Activated CD8-positive, alpha-beta memory T cell treated with anti-CD3 and anti-CD28 coated beads for 1 hour (primary cell): ENCODE results near the gene MAS1.

ENCODE experiments used
- DNase-seq, 2 donors: peaks; one replicate each; pipeline ENCODE4 v3.0.0-alpha.2; 2020; ENCODE audit warnings: low read depth in 1 of 2; ENCODE audit errors: extremely low read depth in 1 of 2

MAS1 gene

DNA sequence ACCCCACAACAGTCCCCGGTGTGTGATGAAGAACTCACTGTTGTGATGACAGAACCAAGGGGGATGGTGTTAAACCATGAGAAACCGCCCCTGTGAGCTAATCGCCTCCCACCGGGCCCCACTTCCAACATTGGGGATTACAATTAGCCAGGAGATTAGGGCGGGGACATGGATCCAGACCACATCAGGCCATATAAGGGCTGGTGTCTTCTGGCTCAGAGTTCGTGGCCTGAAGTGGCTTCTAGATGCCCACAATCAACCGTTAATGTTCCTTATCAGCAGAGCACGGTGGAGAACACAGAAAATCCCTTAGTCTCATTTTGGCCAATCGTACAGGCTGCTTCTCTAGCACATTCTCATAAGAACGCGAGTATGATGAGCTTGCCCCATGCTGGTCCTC, 10.9 kb upstream of the MAS1 start:
- no peak for DNase-seq

DNA sequence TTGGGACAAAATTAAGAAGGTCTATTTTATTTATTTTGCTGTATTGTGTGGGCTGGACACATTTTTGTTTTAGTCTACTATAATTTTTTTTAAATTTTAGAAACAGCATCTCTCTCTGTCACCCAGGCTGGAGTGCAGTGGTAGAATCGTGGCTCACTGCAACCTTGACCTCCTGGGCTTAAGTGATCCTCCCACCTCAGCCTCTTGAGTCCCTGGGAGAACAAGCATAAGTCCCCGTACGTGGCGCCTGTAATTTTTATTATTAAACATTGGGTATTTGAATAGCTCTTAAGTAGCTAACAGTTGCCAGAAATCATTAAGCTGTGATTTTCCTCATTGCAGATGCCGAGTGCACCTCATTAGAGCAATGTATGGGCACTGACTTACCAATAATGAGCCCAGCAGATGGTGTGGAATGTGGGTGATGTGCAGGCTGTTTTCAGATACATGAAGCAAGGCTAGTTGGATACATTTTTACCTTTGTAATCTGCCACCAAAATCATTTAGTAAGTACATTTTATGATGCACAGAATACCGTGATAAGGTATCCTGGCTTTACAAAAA, 10.3 kb upstream of the MAS1 start:
- DNase-seq, result no peak

DNA sequence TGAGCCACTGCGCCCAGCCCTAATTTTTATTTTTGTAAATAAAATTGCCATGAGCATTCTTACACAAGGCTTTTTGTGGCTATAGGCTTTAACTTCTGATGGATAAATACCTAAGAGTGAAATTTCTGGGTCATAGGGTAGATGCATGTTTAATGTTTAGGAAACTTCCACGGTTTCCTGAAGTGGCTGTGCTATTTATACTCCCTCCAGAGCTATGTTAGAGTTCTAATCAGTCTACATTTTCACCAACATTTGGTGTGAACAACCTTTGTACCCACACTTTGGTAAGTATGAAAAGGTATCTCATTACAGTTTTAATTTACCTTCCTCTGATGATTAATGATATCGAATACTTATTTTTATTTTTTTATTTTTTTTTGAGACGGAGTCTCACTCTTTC, 6.1 kb upstream of the MAS1 start:
- DNase-seq, result no peak

DNA sequence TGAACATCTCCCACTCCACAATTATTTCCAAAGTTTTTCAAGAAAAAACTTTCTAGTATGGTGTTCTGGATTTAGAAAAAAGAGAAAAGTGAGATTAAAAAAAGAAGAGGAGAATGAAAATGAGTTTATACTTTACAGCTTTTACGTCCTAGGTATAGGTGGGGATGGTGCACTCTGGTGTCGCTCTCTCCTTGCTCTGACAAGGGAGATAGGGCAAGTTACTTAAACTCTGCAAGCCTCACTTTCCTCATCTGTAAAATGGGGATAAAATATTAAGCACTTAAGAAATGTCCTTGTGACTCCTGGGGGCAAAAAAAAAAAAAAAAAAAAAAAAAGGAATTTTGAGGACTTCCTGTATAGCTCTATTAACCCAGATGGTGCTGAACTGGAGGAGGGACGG, 4.5 kb upstream of the MAS1 start:
- DNase-seq, result no peak

DNA sequence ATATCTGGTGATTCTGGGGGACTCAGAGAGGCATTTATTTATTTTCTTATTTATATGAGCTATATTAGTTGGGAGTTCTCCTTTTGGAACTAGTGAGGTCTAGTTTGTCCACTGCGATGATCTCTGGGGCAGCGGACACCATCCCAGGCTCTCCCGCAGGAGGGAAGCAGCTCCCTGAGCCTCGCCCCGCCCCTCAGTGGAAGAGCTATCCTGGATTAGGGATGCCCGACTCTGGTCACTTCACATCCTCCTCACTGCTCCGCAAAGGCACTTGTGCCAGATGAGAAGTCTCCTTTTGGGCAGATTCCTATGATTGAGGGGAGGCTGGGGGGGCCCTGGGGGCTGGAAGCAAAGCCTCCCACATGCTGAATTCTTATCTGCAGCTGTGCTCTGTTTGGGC, 3.6 kb upstream of the MAS1 start:
- DNase-seq, result no peak

DNA sequence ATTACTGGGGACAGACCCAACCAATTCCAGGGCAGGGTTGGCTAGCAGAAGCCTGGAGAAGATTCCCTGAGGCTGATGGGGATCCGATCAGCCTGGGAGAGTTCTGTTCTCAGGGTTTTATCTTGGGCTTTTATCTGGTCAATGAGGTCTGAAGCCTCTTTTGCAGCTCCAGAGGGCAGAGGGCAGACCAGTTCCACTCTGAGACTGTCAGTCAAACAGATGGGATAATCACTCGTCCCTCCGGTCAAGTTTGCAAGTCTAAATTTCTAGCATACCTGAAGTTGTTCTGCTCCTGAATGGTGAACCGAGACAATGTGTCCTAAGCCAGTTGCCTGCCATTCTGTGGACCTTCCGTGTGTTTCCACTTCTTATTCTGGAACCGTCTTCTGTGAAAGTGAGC, 3.0 kb upstream of the MAS1 start:
- DNase-seq, result no peak

DNA sequence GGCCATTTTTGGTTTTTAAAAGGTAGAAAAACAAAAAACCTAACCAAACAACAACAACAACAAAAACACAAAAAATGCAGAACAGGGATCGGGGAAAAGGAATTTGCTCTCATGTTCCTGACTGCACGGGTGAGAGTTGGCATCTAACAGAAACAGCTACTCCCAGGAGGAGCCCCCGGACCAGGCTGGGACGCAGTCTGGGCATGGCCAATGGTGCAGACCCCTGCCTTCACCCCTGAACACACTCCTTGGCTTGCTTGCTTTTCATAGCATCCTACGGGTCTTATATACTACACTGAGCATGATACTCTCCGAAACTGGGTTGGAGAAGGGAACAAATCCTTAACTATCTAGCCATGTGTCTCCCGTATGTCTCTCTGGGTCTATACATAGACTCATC, 587 bp upstream of the MAS1 start:
- DNase-seq, result no peak

DNA sequence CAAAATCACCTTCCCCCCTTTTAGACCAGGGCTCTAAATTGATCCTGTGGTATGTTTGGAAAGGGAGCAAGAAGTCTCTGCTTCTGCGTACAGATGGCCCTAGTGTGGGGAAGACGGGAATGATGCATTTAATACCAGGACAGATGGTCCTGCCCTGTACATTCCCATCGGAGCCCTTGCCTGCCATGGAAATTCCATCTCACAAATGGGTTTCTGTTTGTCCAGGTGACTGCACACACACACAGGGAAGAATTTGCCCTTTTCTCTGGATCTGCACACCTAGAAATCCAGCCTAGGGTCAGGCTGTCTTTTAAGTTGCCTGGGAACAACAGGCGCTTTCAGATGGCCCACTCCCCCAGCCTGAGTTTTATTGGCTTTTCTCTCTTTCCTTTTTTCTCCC, 1.3 kb downstream of the MAS1 start:
- DNase-seq, result no peak

DNA sequence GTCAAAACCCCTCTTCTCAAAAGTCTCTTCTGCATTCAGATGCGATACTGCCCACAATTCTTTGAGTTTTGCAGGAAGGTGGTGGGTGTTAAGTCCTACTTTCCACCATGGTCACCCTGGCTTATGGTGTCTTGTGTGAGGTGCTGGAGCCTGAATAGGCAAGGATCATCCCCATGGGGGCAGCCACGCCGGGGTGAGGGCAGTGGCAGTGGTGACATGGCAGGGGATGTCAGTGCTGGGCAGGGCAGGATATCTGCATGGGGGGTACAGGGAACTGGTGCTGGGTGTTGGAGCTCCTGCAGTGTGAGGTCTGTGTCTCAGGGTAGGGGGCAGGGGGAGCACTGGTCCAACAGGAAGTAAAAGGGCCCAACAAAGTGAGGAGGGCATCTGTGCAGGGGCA, 2.3 kb downstream of the MAS1 start:
- DNase-seq, result no peak

DNA sequence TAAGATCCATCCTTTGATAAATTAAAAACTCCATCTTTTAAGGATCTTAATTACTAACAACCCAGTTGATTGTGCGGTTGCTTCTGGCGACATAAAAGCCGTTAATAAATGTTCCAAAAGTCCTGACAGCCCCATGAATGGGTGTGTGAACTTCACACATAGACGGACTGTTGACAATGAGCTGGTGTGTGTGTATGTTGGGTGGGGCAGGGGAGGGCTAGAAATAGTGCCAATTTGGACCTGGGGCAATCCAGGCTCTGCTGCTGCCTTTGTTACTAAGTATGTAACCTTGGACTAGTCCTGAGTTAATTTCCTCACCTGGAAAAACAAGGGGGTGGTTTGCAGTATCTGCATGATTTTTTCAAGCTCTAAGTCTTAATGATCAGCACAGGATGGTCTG, 4.2 kb downstream of the MAS1 start:
- no peak for DNase-seq

DNA sequence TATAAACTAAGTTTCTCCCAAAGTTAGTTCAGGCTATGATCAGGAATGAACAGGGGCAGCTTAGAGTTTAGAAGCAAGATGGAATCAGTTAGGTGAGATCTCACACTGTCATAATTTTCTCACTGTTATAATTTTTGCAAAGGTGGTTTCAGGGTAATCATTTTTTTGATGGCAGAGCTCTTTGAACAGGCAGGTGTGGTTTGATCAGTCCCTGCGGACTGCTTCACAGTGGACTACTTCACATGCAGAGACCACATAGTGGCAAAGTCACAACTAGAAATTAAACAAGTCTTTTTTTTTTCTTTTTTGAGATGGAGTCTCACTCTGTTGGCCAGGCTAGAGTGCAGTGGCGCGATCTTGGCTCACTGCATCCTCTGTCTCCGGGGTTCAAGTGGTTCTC, 6.8 kb downstream of the MAS1 start:
- DNase-seq, result no peak

DNA sequence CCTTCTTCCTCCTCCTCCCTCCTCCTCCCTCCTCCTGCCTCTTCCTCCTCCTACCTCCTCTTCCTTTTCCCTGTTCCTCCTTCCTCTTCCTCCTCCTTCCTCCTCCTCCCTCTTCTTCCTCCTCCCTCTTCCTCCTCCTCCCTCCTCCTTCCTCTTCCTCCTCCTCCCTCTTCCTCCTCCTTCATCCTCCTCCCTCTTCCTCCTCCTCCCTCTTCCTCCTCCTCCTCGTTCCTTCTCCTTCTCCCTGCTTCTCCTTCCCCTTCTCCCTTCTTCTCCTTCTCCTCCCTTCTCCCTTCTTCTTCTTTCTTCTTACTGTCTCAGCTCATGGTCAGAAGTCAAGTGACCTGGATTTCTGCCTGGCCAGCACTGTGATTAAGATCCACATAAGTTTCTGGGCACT, 7.7 kb downstream of the MAS1 start:
- no peak for DNase-seq

DNA sequence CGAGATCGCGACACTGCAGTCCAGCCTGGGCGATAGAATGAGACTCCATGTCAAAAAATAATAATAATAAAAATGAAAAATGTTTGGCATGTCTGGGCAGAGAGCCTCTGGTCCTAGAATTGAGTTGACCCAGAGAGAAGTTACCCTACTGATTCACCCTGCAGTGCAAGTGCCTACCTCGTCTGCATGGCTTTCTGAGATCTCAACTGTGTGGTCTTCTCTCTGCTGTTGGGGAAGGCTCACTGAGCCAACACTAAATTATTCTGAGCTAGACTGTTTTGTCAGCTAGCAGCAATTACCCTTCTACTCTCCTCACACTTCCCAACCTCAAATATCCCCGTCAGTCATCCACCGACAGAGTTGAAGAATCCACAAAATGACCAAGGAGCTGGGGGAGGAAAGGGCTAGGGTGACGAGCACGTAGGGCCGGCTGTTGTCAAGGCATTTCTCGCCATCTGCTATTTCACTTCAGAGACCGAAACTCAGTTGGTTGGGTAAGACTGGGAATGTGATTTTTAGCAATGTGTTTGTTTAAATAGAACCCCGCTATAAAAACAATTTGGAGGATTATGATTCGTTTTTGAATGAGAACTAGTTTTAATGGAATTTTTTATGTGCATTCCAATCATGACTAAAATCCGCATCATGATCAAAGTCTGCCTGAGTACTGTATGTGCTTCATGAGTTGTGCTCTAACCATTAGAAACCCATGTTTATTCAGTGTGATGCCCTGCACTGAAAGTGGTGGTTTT, 9.4 kb downstream of the MAS1 start:
- DNase-seq, result no peak

DNA sequence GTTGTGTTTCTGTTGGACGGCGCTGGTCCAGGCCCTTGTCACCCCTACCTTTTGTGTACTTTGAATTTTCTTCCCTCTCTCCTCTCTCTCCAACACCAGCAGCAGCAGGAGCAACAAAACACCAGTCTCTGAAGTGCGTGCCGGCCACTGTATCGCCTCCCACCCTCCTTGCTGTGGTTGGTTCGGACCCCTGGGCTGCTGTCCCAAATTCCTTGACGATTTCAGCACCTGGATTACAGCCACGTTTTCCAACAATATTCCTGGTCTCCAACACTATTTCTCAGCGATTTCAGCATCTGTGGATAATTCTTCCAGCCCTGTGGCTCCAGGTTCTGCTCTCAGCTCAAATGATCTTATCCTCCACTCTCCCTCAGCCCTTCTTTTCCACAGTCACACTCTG, 11.8 kb downstream of the MAS1 start:
- DNase-seq, result no peak

DNA sequence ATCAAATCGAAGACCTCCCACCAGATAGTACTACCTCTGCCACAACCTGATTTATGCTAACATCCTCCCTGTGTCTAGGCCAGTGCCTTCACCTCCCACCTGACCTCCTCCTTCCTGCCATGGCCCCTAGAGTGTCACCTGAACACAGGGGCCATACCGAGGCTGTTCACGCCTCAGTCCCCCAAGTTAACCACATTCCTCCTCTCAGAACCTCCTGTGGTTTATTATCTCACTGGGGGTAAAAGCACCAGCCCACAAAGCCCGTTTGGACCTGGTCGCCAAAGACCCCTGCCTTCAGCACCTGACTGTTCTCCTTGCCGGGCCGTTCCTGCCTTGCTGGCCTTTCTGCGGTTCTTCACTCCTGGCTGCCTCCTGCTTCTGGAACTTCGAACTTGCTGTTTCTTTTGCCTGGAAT, 13.7 kb downstream of the MAS1 start:
- DNase-seq, result no peak

DNA sequence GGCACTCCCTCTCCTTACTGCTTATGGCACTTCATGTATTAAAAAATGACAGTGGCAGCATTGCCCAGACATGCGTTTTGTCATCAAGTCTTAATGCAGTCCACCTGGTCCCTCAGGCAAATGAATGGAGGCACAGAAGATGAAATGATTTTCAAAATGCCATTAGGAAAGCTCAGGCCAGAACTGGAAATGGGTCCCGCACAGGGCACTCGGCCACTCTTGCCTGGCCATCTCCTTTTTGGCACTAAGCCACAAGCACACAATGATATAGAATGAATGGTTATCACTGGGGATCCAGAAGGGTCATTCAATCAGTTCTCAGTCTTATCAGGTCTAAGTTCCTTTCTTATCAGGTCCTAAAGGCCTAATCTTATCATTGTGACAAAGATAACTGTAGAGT, 15.6 kb downstream of the MAS1 start:
- DNase-seq, result no peak

DNA sequence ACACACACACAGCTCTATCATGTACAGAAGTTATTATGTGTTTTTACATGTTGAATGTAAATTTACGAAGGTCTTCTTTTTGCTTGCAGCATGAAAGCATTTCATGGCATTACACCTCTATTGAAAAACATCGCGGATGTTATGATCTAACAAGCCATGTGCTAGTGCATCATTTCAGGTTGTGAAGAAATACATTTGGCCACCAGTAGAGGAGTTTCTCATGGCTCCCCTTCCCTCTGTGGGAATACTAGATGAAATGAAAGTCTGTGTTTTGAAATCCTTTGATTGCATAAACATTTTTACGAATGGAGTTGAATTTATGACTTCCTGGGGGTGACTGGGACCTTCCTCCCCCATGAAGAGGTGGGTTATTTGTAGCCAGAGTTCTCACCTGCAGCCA, 17.7 kb downstream of the MAS1 start:
- no peak for DNase-seq

DNA sequence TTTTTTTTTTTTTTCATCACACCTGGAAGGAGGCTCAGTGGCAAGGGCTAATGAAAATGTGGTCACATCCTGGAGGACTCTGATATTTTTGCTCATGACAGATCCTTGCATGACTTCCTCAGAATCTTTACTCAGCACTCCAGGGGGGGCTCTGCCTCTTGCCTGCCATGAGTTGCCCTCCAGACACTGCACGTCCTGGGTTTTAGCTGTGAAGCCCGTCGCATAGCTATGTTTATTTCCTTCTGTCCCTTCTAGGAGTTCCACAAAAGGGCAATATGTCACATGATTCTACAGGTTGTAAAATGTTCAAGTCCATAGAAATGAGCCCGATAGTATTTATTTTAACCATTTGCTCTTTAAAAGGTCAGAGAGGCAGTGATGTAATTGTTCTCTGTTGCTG, 18.2 kb downstream of the MAS1 start:
- DNase-seq, result no peak

DNA sequence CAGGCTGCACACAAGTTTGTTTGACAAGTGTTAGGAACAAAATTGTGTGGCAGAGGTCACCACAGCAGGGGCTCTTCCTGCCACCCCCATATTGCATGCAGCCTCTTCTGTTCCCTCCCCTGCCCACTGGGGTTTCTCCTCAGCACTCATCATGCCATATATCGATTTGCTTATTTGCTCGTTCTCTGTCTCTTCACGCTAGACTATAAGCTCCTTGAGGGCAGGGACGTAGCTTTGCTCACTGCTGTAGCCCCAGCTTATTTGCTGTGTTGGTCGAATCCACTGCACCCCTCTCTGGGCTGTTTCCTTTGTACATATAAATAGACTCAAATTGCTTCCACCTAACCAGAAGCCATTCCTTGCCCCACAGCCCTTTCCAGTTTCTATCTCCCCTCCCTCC, 19.6 kb downstream of the MAS1 start:
- no peak for DNase-seq

DNA sequence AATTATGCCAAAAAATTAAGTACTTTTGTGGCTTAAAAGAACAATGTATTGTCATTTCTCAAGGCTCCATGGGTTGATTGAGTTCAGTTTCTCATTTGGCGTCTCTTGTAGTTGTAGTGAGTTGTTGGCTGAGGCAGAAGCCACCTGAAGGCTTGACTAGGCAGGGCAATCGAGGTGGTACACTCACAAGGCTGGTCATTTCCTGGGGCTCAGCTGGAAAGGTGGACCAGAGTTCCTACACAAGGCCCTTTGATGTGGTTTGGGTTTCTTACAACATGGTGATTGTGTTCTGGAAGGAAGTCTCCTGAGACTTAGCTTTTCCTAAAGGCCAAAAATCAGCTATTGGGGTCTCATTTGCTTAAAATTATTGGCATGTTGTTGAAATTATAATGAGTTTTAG, 22.6 kb downstream of the MAS1 start:
- DNase-seq, result no peak

DNA sequence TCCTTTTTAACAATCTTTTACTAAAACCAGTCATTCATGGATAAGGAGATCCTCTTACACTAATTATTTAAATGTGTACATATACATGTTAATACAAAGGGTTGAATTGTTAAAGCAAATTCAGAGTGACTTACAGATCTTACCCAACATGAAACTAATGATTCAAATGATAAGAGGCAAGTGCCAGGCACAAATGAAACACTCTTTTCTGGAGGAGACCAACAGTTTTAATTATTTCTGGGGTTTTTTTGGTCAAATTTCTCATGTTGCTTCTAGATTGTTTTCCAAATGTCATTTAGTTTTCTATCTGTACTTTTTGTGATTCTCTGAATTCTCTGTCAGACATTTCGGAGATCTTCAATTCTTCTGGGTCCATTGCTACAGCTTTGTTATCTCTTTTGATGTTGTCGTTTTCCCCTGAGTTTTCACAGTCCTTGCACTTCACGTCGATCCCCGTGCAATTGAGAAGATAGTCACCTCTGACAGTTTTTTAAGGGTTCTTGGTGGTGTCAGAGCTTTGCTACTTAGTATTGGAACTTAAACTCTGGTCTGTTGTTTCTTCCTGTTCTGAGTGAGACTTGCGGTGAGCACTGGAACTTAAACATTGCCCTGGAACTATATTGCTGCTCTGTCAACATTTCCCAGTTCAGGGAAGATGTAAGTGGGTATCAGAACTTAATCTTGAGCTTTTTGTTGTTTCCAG, 23.2 kb downstream of the MAS1 start:
- DNase-seq, result no peak

DNA sequence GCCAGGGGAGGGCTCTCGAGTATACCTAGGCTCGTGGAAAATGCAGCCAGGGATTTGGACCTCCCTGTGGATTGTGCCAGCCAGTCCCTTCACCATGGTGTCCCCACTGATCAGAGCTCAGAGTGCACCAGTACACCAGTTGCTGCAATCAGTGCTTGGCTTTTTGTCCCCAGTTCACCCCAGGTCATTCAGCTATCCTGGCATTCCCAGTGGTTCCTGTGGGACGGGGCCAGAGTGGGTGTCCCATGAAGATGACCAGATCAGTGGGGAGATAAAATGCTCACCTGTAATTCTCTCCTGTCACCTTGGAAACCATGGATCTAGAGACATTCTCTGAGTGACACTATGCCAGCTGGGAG, 23.8 kb downstream of the MAS1 start:
- DNase-seq, result no peak

DNA sequence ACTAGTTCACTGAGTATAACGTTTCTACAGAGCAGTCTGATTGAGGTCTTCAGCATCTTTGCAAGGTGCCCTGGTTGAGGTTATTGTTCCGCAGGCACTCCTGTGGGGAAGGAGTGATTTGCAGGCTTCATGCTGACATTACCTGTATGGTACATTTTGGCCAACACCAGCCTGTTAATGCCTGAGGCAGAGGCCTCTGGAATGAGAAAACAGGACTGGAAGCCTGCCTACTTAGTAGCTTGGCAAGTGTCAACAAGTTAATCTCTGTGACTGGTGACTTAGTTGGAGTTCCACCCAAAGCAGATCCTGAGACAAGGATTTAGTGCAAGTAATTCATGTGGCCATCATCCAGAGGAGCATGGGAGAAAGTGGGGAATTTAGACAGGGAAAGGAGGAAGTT, 24.6 kb downstream of the MAS1 start:
- no peak for DNase-seq
